ENCODE measurements around the gene TPI1. TPM values are rescaled to one million over a fixed set of nuclear protein-coding genes. Genes with fewer than 3 reads are reported as not detected.
A peak's percentile ranks its signal among the peaks of the same experiment; 100 is the strongest.
"Not testable (repeated sequence)": the region's sequence is repeated elsewhere in the genome, so short reads cannot be mapped to it uniquely, and the experiment has no call there.

TPI1 gene
- total RNA-seq, 4 donors from 2014 or later: 265 to 558 (median 432) TPM

DNA sequence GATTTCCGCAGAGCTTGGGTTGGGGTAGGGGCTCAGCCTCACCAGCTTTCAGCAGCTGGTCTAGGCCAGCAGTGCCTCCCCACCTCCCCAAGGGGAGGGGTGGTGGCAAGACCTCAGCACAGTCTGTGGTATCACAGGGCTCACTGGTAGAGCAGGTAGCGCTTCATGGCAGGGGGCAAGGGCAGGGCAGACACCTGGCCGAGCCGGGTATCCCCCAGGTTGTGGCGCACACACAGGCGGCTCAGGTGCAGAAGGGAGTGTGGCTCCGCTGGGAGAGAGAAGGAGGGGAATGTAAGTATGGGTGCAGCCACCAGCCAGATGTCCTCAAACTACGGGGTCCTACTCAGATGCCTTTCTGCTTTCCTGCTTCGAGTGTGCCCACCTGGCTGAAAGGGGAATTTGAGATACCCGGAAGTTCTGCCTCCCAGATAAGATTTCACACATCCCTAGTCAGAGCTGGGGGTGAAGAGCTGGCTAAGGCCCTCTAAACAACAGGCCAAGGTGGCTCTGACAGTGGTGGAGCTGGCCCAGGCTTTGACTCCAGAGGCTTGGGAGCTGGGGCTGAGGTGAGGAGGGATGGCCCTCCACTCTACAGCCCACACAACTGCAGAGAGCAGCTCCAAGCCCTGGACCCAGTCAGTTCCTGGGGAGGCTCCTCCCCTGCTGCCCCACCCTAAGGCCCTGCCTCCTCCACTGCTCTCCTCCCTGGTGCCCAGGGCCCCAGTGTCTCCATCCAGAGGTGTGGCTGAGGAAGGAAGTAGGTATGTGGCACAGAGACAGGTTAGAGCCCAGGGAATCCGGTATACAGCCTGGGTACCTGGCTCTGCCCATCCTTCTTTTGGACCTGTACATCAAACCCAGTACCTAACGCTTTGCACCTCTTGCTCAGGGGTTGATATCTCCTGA is 4.0 kb downstream of the TPI1 start:
- intact Hi-C loops (cut with DNase I; ENCODE audit: low total_unique reads): loop anchor here (10.0 kb wide), 1 partner anchor 93 kb away; no protein-coding TSS in a partner anchor
- no peak overlapping the region for H3K4me3 ChIP-seq (ENCODE audit: low read depth, poor library complexity, severe bottlenecking)
- WGBS, 2 donors: 58 to 65% methylated on average over 11 to 12 of the region's 12 CpGs
- TF ChIP-seq POLR2A (IDR thresholded peaks at IDR 0.05): no peak
- no peak for DNase-seq (ENCODE audit: low spot score in 2 of 2)

DNA sequence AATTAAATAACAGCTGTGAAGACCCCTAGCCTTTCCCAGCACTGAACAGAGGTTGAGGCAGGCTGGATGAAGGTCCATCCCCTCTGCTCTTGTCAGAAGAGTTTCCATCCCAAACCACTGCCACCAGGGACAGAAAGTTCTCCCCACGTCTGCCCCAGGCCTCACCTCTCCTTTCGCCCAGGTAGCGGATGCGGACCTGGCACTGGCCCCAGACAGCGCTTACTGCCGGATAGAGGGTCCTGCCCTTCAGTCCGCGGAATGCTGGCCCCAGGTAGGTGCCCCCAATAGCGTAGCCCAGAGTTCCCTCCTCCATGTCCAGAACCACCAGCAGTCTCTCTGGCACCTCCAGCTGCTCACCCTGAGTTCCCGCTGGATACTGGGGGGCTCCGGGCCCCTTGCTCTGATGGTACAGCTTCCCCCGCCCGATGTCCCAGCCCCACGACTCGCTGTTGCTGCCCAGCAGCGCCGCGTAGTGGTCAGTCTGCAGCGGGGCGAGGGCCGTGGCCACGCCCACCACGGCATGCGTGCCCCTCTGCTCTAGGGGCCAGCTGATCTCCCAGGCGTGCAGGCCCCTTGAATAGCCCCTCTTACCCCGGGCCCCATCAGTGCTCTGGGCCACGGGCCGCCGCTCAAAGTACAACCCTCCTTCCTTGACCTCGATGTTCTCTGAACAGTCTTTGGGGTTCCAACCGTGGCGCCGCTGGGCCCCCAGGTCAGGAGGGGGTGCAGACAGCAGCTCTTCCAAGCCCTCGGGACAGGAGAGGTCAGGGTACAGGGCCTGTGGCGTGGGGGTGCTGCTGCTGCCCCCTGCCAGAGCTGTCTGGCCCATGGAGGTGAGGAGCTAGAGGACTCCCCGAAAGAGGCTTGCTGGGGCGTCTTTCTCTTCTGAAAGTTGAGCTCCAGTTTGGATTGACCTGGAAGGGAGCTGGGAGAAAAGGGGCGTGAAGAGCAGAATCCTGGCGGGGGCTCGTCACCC is 5.0 kb downstream of the TPI1 start:
- DNase-seq (ENCODE audit: low spot score in 2 of 2): peak; percentile 76 to 96
- intact Hi-C loops (cut with DNase I; ENCODE audit: low total_unique reads): loop anchor here (10.0 kb wide), 1 partner anchor 92 kb away; no protein-coding TSS in a partner anchor
- WGBS, 2 donors: 1 to 2% methylated on average over 17 to 29 of the region's 40 CpGs
- TF ChIP-seq, protein P1, sequence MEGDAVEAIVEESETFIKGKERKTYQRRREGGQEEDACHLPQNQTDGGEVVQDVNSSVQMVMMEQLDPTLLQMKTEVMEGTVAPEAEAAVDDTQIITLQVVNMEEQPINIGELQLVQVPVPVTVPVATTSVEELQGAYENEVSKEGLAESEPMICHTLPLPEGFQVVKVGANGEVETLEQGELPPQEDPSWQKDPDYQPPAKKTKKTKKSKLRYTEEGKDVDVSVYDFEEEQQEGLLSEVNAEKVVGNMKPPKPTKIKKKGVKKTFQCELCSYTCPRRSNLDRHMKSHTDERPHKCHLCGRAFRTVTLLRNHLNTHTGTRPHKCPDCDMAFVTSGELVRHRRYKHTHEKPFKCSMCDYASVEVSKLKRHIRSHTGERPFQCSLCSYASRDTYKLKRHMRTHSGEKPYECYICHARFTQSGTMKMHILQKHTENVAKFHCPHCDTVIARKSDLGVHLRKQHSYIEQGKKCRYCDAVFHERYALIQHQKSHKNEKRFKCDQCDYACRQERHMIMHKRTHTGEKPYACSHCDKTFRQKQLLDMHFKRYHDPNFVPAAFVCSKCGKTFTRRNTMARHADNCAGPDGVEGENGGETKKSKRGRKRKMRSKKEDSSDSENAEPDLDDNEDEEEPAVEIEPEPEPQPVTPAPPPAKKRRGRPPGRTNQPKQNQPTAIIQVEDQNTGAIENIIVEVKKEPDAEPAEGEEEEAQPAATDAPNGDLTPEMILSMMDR (IDR thresholded peaks at IDR 0.05): no peak
- no peak for TF ChIP-seq POLR2A (IDR thresholded peaks at IDR 0.05)
- H3K4me3 ChIP-seq (ENCODE audit: low read depth, poor library complexity, severe bottlenecking): peak overlapping the region; percentile 56

DNA sequence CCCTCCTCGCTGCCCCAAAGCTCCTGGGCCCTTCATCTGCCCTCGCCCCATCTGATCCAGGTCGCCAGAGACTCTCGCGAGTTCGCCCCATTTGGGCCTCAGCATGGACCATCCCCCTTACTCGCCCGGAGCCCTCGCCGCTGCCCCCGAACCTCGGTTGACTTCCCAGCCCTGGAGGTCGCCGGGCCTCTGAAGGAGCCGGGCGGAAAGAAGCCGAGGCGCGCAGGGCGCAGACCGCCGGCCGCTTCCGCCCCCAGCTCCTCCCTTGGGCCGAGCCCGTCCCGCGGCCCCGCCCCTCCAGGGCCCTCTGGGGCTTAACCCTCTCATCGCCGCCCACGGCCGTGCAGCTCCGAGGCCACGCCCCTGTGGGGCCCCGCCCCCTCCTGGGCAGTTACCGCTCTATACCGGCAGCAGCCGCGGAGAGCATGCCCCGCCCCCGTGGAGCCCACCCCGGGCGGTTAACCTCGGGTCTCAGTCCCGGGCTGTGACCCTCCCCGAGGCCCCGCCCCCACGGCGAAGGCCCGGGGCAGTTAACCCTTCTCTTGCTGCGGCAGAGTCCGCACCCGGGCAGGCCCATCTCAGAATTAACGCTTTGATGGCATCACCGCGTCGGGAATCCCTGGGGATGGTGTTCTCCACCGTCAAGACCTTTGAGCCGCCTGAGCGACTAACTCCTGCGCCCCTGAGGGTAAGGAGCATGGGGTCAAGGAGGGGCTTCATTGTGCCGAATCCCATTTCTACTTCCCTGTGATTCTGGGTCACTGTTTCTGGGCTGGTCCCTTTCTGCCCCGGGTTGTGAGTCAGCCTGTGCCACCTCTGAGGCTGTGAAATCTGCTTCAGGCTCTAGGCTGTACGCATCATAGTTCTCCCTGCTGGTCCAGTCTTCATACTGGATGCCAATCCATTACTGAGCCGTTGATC is 6.0 kb downstream of the TPI1 start, which contains the start of gene SPSB2:
TSS of gene SPSB2 (minus strand) at position 210 of the 921 bp plus-strand sequence. CDS start 402 bp downstream, outside the sequence.
- intact Hi-C loops (cut with DNase I; ENCODE audit: low total_unique reads): loop anchor here (10.0 kb wide), 1 partner anchor 91 kb away; no protein-coding TSS in a partner anchor
- TF ChIP-seq, protein P1 (IDR thresholded peaks at IDR 0.05): no peak
- TF ChIP-seq POLR2A (IDR thresholded peaks at IDR 0.05): no peak
- WGBS, 2 donors: 0 to 2% methylated on average over 48 to 50 of the region's 66 CpGs
- peak; percentile 95 to 99 for DNase-seq (ENCODE audit: low spot score in 2 of 2)
- peak within 1 kb of the TSS; percentile 56 for H3K4me3 ChIP-seq (ENCODE audit: low read depth, poor library complexity, severe bottlenecking)

DNA sequence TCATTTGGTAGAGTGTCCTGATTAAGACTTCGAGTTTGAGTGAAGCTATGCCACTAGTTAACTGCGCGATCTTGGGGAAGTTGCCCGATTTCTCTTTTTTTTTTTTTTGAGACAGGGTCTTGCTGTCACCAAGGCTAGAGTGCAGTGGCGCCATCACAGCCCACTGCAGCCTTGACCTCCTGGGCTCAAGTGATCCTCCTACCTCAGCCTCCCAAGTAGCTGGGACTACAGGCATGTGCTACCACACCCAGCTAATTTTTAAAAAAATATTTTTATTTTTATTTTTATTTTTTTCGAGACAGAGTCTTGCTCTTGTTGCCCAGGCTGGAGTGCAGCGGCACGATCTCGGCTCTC is 6.7 kb downstream of the TPI1 start:
- intact Hi-C loops (cut with DNase I; ENCODE audit: low total_unique reads): loop anchor here (10.0 kb wide), 1 partner anchor 91 kb away; no protein-coding TSS in a partner anchor
- not testable (repeated sequence) for H3K4me3 ChIP-seq (ENCODE audit: low read depth, poor library complexity, severe bottlenecking); DNase-seq (ENCODE audit: low spot score in 2 of 2)
- 46 to 52% methylated on average over 9 of the region's 9 CpGs for WGBS, 2 donors

DNA sequence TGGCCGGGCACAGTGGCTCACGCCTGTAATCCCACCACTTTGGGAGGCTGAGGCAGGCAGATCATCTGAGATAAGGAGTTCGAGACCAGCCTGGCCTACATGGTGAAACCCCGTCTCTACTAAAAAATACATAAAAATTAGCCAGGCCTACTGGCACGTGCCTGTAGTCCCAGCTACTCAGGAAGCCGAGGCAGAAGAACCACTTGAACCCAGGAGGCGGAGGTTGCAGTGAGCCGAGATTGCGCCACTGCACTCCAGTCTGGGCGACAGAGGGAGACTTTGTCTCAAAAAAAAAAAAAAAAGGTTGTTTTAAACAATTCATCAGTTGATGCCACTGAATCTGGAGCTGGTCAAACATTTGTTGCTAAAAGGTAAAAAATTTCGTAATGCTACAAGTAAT is 12.5 kb downstream of the TPI1 start:
- H3K4me3 ChIP-seq (ENCODE audit: low read depth, poor library complexity, severe bottlenecking); DNase-seq (ENCODE audit: low spot score in 2 of 2): not testable (repeated sequence)
- intact Hi-C loops (cut with DNase I; ENCODE audit: low total_unique reads): loop anchor here (10.0 kb wide), 1 partner anchor 85 kb away; no protein-coding TSS in a partner anchor
- 94 to 95% methylated on average over 11 of the region's 11 CpGs for WGBS, 2 donors

DNA sequence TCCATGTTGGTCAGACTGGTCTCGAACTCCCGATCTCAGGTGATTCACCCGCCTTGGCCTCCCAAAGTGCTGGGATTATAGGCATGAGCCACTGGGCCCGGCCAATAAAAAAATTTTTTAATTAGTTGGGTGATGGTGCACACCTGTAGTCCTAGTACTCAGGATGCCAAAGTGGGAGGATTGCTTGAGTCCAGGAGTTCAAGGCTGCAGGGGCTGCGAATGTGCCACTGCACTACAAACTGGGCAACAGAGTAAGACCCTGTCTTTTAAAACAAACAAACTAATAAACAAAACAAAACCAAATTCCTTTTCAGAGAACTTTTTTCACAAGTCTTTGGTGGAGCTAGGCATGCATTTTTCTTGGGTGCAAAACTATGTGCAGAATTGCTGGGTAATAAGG is 15.9 kb downstream of the TPI1 start:
- 97 to 98% methylated on average over 5 of the region's 5 CpGs for WGBS, 2 donors
- intact Hi-C loops (cut with DNase I; ENCODE audit: low total_unique reads): no loop called here
- no peak for TF ChIP-seq POLR2A (IDR thresholded peaks at IDR 0.05)
- TF ChIP-seq, protein P1 (IDR thresholded peaks at IDR 0.05): no peak
- no peak overlapping the region for H3K4me3 ChIP-seq (ENCODE audit: low read depth, poor library complexity, severe bottlenecking)
- no peak for DNase-seq (ENCODE audit: low spot score in 2 of 2)

Measured in lower leg skin (tissue), 4 donors.